Thoracic aorta (tissue), 2 donors: ENCODE results near the gene HAPLN3. TPM values are rescaled to one million over a fixed set of nuclear protein-coding genes. Genes with fewer than 3 reads are reported as not detected.
A peak's percentile ranks its signal among the peaks of the same experiment; 100 is the strongest.
"Not testable (repeated sequence)": the region's sequence is repeated elsewhere in the genome, so short reads cannot be mapped to it uniquely, and the experiment has no call there.

Experiments
- ATAC-seq: fragments of 150-250 bp; one replicate; pipeline ENCODE4 v1.8.0; 2017; ENCODE audit warnings: low read depth; ENCODE audit not compliant: insufficient number of reproducible peaks, low FRiP score
- DNase-seq: peaks from one replicate; pipeline ENCODE4 v3.0.0-alpha.2; 2020; ENCODE audit warnings: low spot score
- H3K27ac ChIP-seq, 2 donors: fragments of 200-600 bp; sonication (generic); 1 replicate in 1 of 2; 2 replicates in 1 of 2; pipeline ENCODE4 v1.5.1; 2016; ENCODE audit warnings: mild to moderate bottlenecking in 2 of 2, moderate library complexity in 2 of 2
- H3K27me3 ChIP-seq: fragments of 200-600 bp; sonication (generic); replicated peaks from 2 replicates; pipeline ENCODE4 v1.6.0; 2016; ENCODE audit warnings: mild to moderate bottlenecking; ENCODE audit not compliant: insufficient read depth
- H3K36me3 ChIP-seq: fragments of 200-600 bp; sonication (generic); one replicate; pipeline ENCODE4 v1.5.1; 2016
- H3K4me1 ChIP-seq, 2 donors: fragments of 200-600 bp; sonication (generic); 1 replicate in 1 of 2; 2 replicates in 1 of 2; pipeline versions ENCODE4 v1.5.1 to v1.6.0; 2016; ENCODE audit warnings: low read depth in 2 of 2, mild to moderate bottlenecking in 1 of 2; ENCODE audit not compliant: control insufficient read depth in 1 of 2
- H3K4me3 ChIP-seq: fragments of 200-600 bp; sonication (generic); 2 replicates; pipeline ENCODE4 v1.5.1; 2016; ENCODE audit warnings: mild to moderate bottlenecking
- H3K9me3 ChIP-seq: fragments of 200-600 bp; sonication (generic); 2 replicates; pipeline ENCODE4 v1.5.1; 2016
- total RNA-seq, 2 donors: library from RNA; depleted of rRNA; stranded (reverse); fragments of >200 nt; gene quantifications; one replicate each; pipeline versions ENCODE4 v1.1.0 to v1.2.3, GENCODE V29; 2016
- TF ChIP-seq, protein P1 (sequence below): fragments of 200-600 bp; sonication (generic); IDR thresholded peaks from one replicate; pipeline ENCODE4 v1.5.1; 2019; ENCODE audit warnings: antibody characterized with exemption

HAPLN3 gene, protein sequence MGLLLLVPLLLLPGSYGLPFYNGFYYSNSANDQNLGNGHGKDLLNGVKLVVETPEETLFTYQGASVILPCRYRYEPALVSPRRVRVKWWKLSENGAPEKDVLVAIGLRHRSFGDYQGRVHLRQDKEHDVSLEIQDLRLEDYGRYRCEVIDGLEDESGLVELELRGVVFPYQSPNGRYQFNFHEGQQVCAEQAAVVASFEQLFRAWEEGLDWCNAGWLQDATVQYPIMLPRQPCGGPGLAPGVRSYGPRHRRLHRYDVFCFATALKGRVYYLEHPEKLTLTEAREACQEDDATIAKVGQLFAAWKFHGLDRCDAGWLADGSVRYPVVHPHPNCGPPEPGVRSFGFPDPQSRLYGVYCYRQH
- total RNA-seq = 100 to 1,000 TPM; 111 to 173 TPM

DNA sequence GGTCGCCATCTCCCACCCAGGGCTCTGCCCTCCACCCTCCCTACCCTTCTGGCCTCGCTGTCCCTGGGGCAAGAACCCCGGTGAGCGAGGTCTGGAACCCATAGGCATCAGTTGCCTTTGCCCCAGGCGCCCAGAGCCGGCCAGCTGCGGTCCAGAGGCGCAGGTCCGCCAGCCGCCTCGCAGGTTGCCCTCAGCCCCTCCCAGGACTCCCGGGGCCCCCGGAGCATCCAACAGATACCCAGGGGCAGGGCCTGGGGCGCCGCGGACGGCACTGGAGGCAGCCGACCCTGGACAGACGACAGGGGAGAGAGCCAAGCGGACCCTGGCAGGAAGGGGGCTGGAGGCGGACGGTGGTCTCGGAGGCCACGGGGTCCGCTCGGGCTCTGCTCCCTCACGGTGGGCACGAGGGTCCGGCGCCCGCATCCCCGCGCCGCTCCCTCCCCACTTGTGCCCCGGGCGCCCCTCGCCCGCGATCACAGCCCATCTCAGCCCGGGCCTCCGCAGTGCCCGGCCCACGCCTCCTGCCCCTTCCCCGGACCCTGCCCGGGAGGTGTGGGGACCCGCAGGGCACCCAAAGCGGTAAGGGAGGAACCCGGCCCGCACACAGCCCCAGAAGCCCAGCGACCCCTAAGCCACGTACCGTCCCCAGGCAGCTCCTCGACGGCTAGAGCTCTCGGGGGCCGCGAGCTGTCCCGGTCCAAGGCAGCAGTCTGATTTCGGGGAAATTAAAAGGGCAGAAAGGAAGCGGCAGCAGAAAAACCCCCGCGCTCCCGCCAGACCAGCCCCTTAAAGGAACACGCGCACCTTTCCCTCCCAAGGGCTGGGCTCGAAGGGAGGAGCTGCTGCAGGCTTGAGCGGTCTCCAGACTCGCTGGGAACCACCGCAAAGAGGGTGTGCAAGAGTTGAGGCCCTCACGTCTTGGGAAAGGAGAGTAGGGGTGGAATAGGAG lies at the start of gene HAPLN3:
HAPLN3 (minus strand) TSS at position 726 of the 949 bp plus-strand sequence. CDS start 8,246 bp downstream, outside the sequence.
- Histone ChIP-seq H3K9me3 (no peaks in the 10 kb centered on the region), H3K4me3 (peak within 1 kb of the TSS; percentile 93), H3K4me1 (peaks cover 16 to 61% of the 10 kb centered on the region in 2 donors), H3K27ac (peak within 1 kb of the TSS; percentile 67 to 98), H3K27me3 (no peaks in the 10 kb centered on the region), H3K36me3 (peaks cover under 1% of the 10 kb centered on the region)
- ATAC-seq = no peak
- TF ChIP-seq, protein P1, sequence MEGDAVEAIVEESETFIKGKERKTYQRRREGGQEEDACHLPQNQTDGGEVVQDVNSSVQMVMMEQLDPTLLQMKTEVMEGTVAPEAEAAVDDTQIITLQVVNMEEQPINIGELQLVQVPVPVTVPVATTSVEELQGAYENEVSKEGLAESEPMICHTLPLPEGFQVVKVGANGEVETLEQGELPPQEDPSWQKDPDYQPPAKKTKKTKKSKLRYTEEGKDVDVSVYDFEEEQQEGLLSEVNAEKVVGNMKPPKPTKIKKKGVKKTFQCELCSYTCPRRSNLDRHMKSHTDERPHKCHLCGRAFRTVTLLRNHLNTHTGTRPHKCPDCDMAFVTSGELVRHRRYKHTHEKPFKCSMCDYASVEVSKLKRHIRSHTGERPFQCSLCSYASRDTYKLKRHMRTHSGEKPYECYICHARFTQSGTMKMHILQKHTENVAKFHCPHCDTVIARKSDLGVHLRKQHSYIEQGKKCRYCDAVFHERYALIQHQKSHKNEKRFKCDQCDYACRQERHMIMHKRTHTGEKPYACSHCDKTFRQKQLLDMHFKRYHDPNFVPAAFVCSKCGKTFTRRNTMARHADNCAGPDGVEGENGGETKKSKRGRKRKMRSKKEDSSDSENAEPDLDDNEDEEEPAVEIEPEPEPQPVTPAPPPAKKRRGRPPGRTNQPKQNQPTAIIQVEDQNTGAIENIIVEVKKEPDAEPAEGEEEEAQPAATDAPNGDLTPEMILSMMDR = no peak
- DNase-seq = no peak

DNA sequence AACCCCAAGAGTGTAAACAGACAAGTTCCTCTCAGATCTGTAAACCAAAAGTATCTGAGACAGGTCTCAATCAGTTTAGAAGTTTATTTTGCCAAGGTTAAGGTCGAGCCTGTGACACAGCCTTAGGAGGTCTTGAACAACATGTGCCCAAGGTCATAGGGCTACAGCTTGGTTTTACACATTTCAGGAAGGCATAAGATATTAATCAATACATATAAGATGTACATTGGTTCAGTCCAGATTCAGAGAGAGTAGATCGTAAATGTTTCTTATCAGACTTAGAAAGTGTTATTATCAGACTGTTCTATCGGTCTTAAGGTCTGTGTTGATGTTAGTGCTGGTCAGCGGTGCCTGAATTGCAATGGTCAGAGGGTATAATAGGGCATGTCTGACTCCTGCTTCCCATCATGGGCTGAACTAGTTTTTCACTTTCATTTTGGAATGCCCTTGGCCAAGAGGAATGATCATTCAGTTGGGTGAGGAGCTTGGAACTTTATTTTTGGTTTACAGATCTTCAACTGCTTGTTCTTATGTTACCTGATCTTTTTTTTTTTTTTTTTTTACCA lies 44.8 kb upstream of the HAPLN3 start:
- H3K4me1 ChIP-seq = no peaks in the 10 kb centered on the region
- H3K4me3 ChIP-seq = no peak overlapping the region
- no peak overlapping the region for H3K27ac ChIP-seq
- TF ChIP-seq, protein P1 = no peak
- no peaks in the 10 kb centered on the region for H3K36me3 ChIP-seq
- ATAC-seq (no peak), DNase-seq (no peak)
- no peaks in the 10 kb centered on the region for H3K27me3 ChIP-seq
- H3K9me3 ChIP-seq = no peaks in the 10 kb centered on the region

DNA sequence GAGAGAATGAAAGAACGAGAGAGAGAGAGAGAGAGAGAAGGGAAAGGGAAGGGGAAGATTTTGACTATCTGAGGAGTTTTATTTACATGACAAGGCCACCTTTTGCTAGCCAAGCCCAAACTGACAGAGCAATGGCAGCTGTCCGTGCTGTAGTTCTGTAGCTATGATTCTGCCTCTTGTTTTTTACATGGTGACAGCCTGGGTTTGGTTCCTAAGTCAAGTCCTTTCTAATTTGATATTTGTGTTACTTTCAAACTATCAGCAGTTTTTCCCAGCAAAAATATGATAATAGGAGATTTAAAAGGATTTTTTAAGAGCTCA lies 44.1 kb upstream of the HAPLN3 start:
- Histone ChIP-seq H3K4me3 (no peak overlapping the region), H3K9me3 (no peaks in the 10 kb centered on the region), H3K36me3 (no peaks in the 10 kb centered on the region), H3K4me1 (no peaks in the 10 kb centered on the region), H3K27me3 (no peaks in the 10 kb centered on the region), H3K27ac (no peak overlapping the region)
- ATAC-seq (no peak), DNase-seq (no peak)
- TF ChIP-seq, protein P1 = no peak

DNA sequence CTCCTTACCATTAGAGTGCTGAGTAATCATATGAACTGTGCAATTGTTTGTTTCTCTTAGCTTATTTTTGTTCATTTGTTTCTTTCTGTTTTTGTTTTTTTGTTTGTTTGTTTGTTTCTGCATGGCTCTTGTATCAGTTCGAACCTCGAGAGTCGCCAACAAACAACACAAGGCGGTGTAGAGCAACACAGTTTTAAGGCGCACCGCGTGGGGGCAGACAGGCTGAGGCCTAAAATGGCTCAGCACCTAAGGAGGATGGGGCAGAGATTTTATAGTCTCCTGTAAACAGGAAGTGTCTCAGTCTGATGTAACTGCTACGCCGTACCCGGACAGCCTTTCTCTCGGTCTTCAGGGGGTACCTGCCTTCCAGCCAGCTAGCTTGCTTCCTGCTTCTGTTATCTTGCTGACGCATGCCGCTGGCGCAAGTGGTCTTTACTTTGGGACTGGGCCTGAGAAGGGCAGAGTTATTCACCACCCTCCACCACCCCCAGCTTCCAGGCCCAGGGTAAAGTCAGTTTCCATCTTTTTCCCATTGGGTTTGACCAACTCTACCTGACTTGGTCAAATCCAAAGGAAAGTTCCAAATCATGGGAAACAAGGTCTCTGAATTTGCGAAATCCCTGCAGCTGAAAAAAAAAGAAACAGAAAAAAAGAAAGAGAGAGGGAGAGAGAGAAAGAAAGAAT lies 43.6 kb upstream of the HAPLN3 start:
- no peaks in the 10 kb centered on the region for H3K27me3 ChIP-seq
- no peak for DNase-seq
- no peak overlapping the region for H3K4me3 ChIP-seq
- H3K36me3 ChIP-seq = no peaks in the 10 kb centered on the region
- TF ChIP-seq, protein P1 = no peak
- no peak for ATAC-seq
- no peak overlapping the region for H3K27ac ChIP-seq
- H3K4me1 ChIP-seq = no peaks in the 10 kb centered on the region
- H3K9me3 ChIP-seq = no peaks in the 10 kb centered on the region

DNA sequence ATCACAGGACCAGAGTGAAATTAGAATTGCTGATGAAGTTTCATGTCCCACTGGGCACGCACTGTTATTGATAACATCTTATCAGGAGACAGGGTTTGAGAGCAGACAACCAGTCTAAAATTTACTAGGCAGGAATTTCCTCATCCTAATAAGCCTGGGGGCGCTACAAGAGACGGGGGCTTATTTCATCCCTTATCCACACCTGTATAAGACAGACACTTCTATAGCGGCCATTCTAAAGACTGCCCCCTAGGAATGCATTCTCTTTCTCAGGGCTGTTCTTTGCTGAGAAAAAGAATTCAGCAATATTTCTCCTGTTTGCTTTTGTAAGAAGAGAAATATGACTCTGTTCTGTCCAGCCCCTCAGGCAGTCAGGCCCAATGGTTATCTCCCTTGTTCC lies 39.1 kb upstream of the HAPLN3 start:
- not testable (repeated sequence) for H3K9me3 ChIP-seq, H3K4me1 ChIP-seq, H3K36me3 ChIP-seq, H3K27me3 ChIP-seq, ATAC-seq, H3K27ac ChIP-seq, H3K4me3 ChIP-seq, DNase-seq
